MM.1S (cell line): ENCODE data around the gene SYNPO2.

Source experiments
- EZH2 ChIP-seq: fragments of 300-600 bp; sonication (generic); optimal IDR thresholded peaks from 2 replicates; pipeline ENCODE3; 2017; ENCODE audit warnings: low read depth, mild to moderate bottlenecking, antibody characterized with exemption, low read length, mixed read lengths
- TF ChIP-seq, protein P1 (sequence below): fragments of 300-600 bp; sonication (generic); IDR thresholded peaks from 2 replicates; pipeline ENCODE4 v1.5.1; 2016; ENCODE audit warnings: antibody characterized with exemption, low read length, mixed read lengths

DNA sequence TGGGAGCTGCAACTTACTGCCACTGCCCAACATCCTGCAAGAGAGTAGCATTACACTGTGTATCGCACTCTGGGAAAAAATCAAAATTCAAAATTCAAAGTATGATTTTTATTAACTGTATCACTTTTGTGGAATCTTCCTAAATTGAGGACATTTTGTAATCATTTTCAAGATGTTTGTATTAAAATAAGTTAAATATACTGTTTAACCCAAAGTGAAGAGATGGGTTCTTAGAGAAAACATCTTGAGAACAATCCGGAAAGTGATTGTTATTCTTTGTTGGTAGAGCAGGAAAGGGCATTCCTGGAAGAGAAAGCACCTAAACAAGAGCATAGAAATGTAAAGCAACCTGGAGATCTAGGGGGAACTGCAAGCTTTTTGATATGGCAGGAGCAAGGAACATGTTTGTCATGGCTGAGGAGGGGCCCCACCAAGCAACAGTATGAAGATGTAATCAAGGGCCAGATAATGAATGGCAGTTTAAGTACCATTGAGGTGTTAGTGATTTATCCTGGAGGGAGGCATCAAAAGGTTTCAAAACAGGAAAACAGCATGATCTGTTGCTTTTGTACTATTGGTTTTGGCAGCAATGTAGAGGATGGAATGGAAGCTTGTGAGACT, 38.7 kb upstream of the SYNPO2 start:
- TF ChIP-seq, protein P1, sequence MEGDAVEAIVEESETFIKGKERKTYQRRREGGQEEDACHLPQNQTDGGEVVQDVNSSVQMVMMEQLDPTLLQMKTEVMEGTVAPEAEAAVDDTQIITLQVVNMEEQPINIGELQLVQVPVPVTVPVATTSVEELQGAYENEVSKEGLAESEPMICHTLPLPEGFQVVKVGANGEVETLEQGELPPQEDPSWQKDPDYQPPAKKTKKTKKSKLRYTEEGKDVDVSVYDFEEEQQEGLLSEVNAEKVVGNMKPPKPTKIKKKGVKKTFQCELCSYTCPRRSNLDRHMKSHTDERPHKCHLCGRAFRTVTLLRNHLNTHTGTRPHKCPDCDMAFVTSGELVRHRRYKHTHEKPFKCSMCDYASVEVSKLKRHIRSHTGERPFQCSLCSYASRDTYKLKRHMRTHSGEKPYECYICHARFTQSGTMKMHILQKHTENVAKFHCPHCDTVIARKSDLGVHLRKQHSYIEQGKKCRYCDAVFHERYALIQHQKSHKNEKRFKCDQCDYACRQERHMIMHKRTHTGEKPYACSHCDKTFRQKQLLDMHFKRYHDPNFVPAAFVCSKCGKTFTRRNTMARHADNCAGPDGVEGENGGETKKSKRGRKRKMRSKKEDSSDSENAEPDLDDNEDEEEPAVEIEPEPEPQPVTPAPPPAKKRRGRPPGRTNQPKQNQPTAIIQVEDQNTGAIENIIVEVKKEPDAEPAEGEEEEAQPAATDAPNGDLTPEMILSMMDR, result no peak
- no peak for TF ChIP-seq EZH2
